C4-2B (cell line): ENCODE data around the gene WDR82.

ENCODE experiments used
- H3K27ac ChIP-seq: fragments of 450-650 bp; 2 replicates; pipeline ENCODE4 v1.5.1; 2017
- CTCF ChIP-seq: fragments of 450-650 bp; conservative IDR thresholded peaks from 2 replicates; pipeline ENCODE4 v1.5.1; 2017; ENCODE audit warnings: mild to moderate bottlenecking
- ZFX ChIP-seq: fragments of 450-650 bp; IDR thresholded peaks from 2 replicates; pipeline ENCODE4 v1.6.1; 2017

The WDR82 gene

GRCh38 chr3:52248816-52249547 lies 29.5 kb downstream of the WDR82 start:
- TF ChIP-seq ZFX (no peak), CTCF (no peak)
- no peak overlapping the region for H3K27ac ChIP-seq

- no peak overlapping the region for H3K27ac ChIP-seq
- no peak for TF ChIP-seq ZFX
- TF ChIP-seq CTCF = no peak
Observed at GRCh38 chr3:52248165-52248541, 30.3 kb downstream of the WDR82 start.

GRCh38 chr3:52247409-52248164 lies 30.9 kb downstream of the WDR82 start:
- no peak overlapping the region for H3K27ac ChIP-seq

GRCh38 chr3:52246728-52247408 lies 31.6 kb downstream of the WDR82 start:
- no peak overlapping the region for H3K27ac ChIP-seq
- TF ChIP-seq CTCF (no peak), ZFX (no peak)

More at GRCh38 chr3:52247409-52248164, 30.9 kb downstream of the WDR82 start:
- TF ChIP-seq CTCF = no peak
- no peak for TF ChIP-seq ZFX

- peak overlapping the region; percentile 51 for H3K27ac ChIP-seq
- TF ChIP-seq CTCF = no peak
- no peak for TF ChIP-seq ZFX
Observed at GRCh38 chr3:52246264-52246620, 32.2 kb downstream of the WDR82 start.

- H3K27ac ChIP-seq = peak within 1 kb of the TSS; percentile 51
- peak; percentile 66; the same call in 1 of the 2 replicates for TF ChIP-seq ZFX
- no peak for TF ChIP-seq CTCF
Observed at GRCh38 chr3:52245322-52246263, 32.9 kb downstream of the WDR82 start, which contains the start of gene PPM1M. Gene PPM1M (plus strand): TSS chr3:52245759. CDS start chr3:52245825, 66 bp downstream.
